Natural killer cell (primary cell): ENCODE results near the gene TMEM212. TPM values are rescaled to one million over a fixed set of nuclear protein-coding genes. Genes with fewer than 3 reads are reported as not detected.
A peak's percentile ranks its signal among the peaks of the same experiment; 100 is the strongest.

ENCODE experiments used
- ATAC-seq, 3 donors: fragments of 150-1000 bp in 2 of 3; fragments of 200-7000 bp in 1 of 3; cut with Tn5 transposase; 1 replicate in 1 of 3; 2 replicates in 2 of 3; pipeline ENCODE4 v1.10.0; 2021; ENCODE audit warnings: mild to moderate bottlenecking in 2 of 3, moderate library complexity in 2 of 3
- DNase-seq, 2 donors: peaks; one replicate each; pipeline versions ENCODE4 v3.0.0 to v3.0.0-alpha.2; 2013 to 2021; ENCODE audit warnings: mixed read lengths in 1 of 2
- H3K27ac ChIP-seq: one replicate; pipeline ENCODE4 v1.5.1; 2013; ENCODE audit warnings: mild to moderate bottlenecking, low read length
- H3K27me3 ChIP-seq: one replicate; pipeline ENCODE4 v1.6.1; 2013; ENCODE audit warnings: low read length; ENCODE audit not compliant: control insufficient read depth, insufficient read depth
- H3K36me3 ChIP-seq: one replicate; pipeline ENCODE4 v1.6.1; 2013; ENCODE audit warnings: low read length; ENCODE audit not compliant: control insufficient read depth, insufficient read depth
- H3K4me1 ChIP-seq: one replicate; pipeline ENCODE4 v1.6.1; 2013; ENCODE audit warnings: low read length; ENCODE audit not compliant: control insufficient read depth, insufficient read depth
- H3K4me3 ChIP-seq: one replicate; pipeline ENCODE4 v1.5.1; 2013; ENCODE audit warnings: low read length
- H3K9me3 ChIP-seq: one replicate; pipeline ENCODE4 v1.6.1; 2013; ENCODE audit warnings: low read length; ENCODE audit not compliant: control insufficient read depth, insufficient read depth
- H3K27ac Mint-ChIP-seq, 2 donors: one replicate each; pipeline ENCODE4 v1.8.0; 2022; ENCODE audit warnings: mild to moderate bottlenecking in 2 of 2, mixed read lengths in 2 of 2, moderate library complexity in 1 of 2
- H3K27me3 Mint-ChIP-seq, 2 donors: one replicate each; pipeline ENCODE4 v1.8.0; 2022; ENCODE audit warnings: low read depth in 2 of 2, mixed read lengths in 2 of 2
- H3K36me3 Mint-ChIP-seq: one replicate; pipeline ENCODE4 v1.8.0; 2022; ENCODE audit warnings: mixed read lengths
- H3K4me1 Mint-ChIP-seq, 2 donors: one replicate each; pipeline ENCODE4 v1.8.0; 2022; ENCODE audit warnings: mixed read lengths in 2 of 2
- H3K4me3 Mint-ChIP-seq: one replicate; pipeline ENCODE4 v1.8.0; 2022; ENCODE audit warnings: mild to moderate bottlenecking, moderate library complexity, mixed read lengths
- H3K9me3 Mint-ChIP-seq, 2 donors: one replicate each; pipeline ENCODE4 v1.8.0; 2022; ENCODE audit warnings: mixed read lengths in 2 of 2
- CTCF ChIP-seq: fragments of 200-600 bp; IDR thresholded peaks from one replicate; pipeline ENCODE4 v1.8.0; 2022; ENCODE audit warnings: antibody characterized with exemption
- WGBS: methylation state at CpG from one replicate; pipeline ENCODE4 v1.1.7; 2013; ENCODE audit warnings: missing lambda C conversion rate; ENCODE audit not compliant: insufficient coverage; 5-methylcytosine and 5-hydroxymethylcytosine counted together
- intact Hi-C: fragments of 100-400 bp; cut with micrococcal nuclease; formaldehyde crosslinking; loops from one replicate; pipeline ENCODE4 v1.14.2; 2022
- total RNA-seq, 4 donors: library from RNA; stranded (reverse); fragments of 120-200 nt in 1 of 4; gene quantifications; one replicate each; pipeline versions ENCODE4 v1.2.3 to v1.2.4, GENCODE V29; 2013 to 2022

TMEM212 gene
- total RNA-seq, 3 donors from 2014 or later (not counting 1 experiment from before 2014, with no cell fraction given) = not detected

- Mint-ChIP-seq H3K27ac (peak overlapping the region; percentile 80 to 93), H3K4me3 (peak overlapping the region; percentile 93), H3K36me3 (no peaks in the 10 kb centered on the region), H3K27me3 (no peaks in the 10 kb centered on the region), H3K4me1 (peaks cover 40 to 47% of the 10 kb centered on the region in 2 donors), H3K9me3 (no peaks in the 10 kb centered on the region)
- TF ChIP-seq CTCF = no peak
- Histone ChIP-seq H3K27ac (peak overlapping the region; percentile 58), H3K36me3 (no peaks in the 10 kb centered on the region), H3K4me1 (peaks cover 19% of the 10 kb centered on the region), H3K4me3 (peak overlapping the region; percentile 73), H3K27me3 (no peaks in the 10 kb centered on the region), H3K9me3 (no peaks in the 10 kb centered on the region)
- intact Hi-C loops = loop anchor here (2.0 kb wide), 1 partner anchor 297 kb away; no protein-coding TSS in a partner anchor
- ATAC-seq = peak; percentile 14 to 53 (median 23)
- no peak for DNase-seq
- 2% methylated on average over 11 of the region's 11 CpGs for WGBS
Observed at GRCh38 chr3:171809611-171809860, 33.6 kb upstream of the TMEM212 start.

- Histone ChIP-seq H3K4me3 (peak within 1 kb of the TSS; percentile 73), H3K27ac (peak within 1 kb of the TSS; percentile 58), H3K9me3 (no peaks in the 10 kb centered on the region), H3K36me3 (no peaks in the 10 kb centered on the region), H3K27me3 (no peaks in the 10 kb centered on the region), H3K4me1 (peaks cover 19% of the 10 kb centered on the region)
- H3K4me1 Mint-ChIP-seq = peaks cover 42 to 47% of the 10 kb centered on the region in 2 donors
- no peak for TF ChIP-seq CTCF
- no peaks in the 10 kb centered on the region for H3K9me3 Mint-ChIP-seq
- ATAC-seq (peak; percentile 67 to 86 (median 81)), DNase-seq (peak; percentile 58 to 65)
- H3K27ac Mint-ChIP-seq = peak within 1 kb of the TSS; percentile 80 to 93
- intact Hi-C loops = loop anchor here (2.0 to 5.0 kb wide), 3 partner anchors 227 to 353 kb away; partner anchors contain the start of gene FNDC3B
- no peaks in the 10 kb centered on the region for H3K36me3 Mint-ChIP-seq
- no peaks in the 10 kb centered on the region for H3K27me3 Mint-ChIP-seq
- H3K4me3 Mint-ChIP-seq = peak within 1 kb of the TSS; percentile 93
- WGBS = under 1% methylated on average over 78 of the region's 78 CpGs
Observed at GRCh38 chr3:171809861-171810628, 33.1 kb upstream of the TMEM212 start, which contains the start of gene PLD1. PLD1 (minus strand) TSS chr3:171810483; CDS start chr3:171738051, 72,432 bp downstream.

- H3K27ac ChIP-seq = no peak overlapping the region
- H3K27me3 ChIP-seq = no peaks in the 10 kb centered on the region
- no peak for TF ChIP-seq CTCF
- no peaks in the 10 kb centered on the region for H3K9me3 ChIP-seq
- no peak for DNase-seq
- Mint-ChIP-seq H3K27ac (peak overlapping the region in 1 of 2 donors; percentile 93), H3K9me3 (no peaks in the 10 kb centered on the region), H3K27me3 (no peaks in the 10 kb centered on the region), H3K4me1 (peaks cover 42 to 47% of the 10 kb centered on the region in 2 donors), H3K4me3 (peak overlapping the region; percentile 87), H3K36me3 (no peaks in the 10 kb centered on the region)
- H3K36me3 ChIP-seq = no peaks in the 10 kb centered on the region
- 34% methylated on average over 22 of the region's 22 CpGs for WGBS
- peaks cover 19% of the 10 kb centered on the region for H3K4me1 ChIP-seq
- intact Hi-C loops = loop anchor here (5.0 kb wide), 2 partner anchors 227 to 353 kb away; partner anchors contain the start of gene FNDC3B
- no peak for ATAC-seq
- H3K4me3 ChIP-seq = peak overlapping the region; percentile 73
Observed at GRCh38 chr3:171810629-171811294, 32.4 kb upstream of the TMEM212 start.
